Measurements from ENCODE around the gene WNT16. TPM values are rescaled to one million over a fixed set of nuclear protein-coding genes. Genes with fewer than 3 reads are reported as not detected.

The WNT16 gene
- total RNA-seq, 1 donor from 2014 or later = not detected

- intact Hi-C loops (cut with micrococcal nuclease) = no loop called here
- Histone ChIP-seq H3K27me3 (ENCODE audit: low read depth) (peaks cover 15% of the 10 kb centered on the region), H3K9me3 (replicated peaks) (no peaks in the 10 kb centered on the region), H3K4me1 (no peaks in the 10 kb centered on the region), H3K27ac (replicated peaks) (no peak overlapping the region), H3K4me3 (no peak overlapping the region), H3K36me3 (no peaks in the 10 kb centered on the region)
- no peak for DNase-seq
- TF ChIP-seq CTCF (IDR thresholded peaks at IDR 0.05; ENCODE audit: borderline replicate concordance) = no peak
These were observed 10.3 kb downstream of the WNT16 start for GRCh38 chr7:121339082-121339481.

- no peak for DNase-seq
- intact Hi-C loops (cut with micrococcal nuclease) = no loop called here
- Histone ChIP-seq H3K4me1 (no peaks in the 10 kb centered on the region), H3K27me3 (ENCODE audit: low read depth) (no peaks in the 10 kb centered on the region), H3K4me3 (no peak overlapping the region), H3K27ac (replicated peaks) (no peak overlapping the region), H3K36me3 (no peaks in the 10 kb centered on the region), H3K9me3 (replicated peaks) (no peaks in the 10 kb centered on the region)
- TF ChIP-seq CTCF (IDR thresholded peaks at IDR 0.05; ENCODE audit: borderline replicate concordance) = no peak
These were observed 13.1 kb downstream of the WNT16 start for GRCh38 chr7:121341933-121342332.

- Histone ChIP-seq H3K27ac (replicated peaks) (no peak overlapping the region), H3K36me3 (no peaks in the 10 kb centered on the region), H3K4me1 (no peaks in the 10 kb centered on the region), H3K4me3 (no peak overlapping the region), H3K9me3 (replicated peaks) (no peaks in the 10 kb centered on the region), H3K27me3 (ENCODE audit: low read depth) (no peaks in the 10 kb centered on the region)
- intact Hi-C loops (cut with micrococcal nuclease) = no loop called here
- TF ChIP-seq CTCF (IDR thresholded peaks at IDR 0.05; ENCODE audit: borderline replicate concordance) = no peak
- no peak for DNase-seq
These were observed 13.8 kb downstream of the WNT16 start for GRCh38 chr7:121342631-121343030.

- DNase-seq = no peak
- no peak overlapping the region for H3K27ac ChIP-seq (replicated peaks)
- H3K27me3 ChIP-seq (ENCODE audit: low read depth) = no peaks in the 10 kb centered on the region
- no peaks in the 10 kb centered on the region for H3K9me3 ChIP-seq (replicated peaks)
- no peaks in the 10 kb centered on the region for H3K4me1 ChIP-seq
- TF ChIP-seq CTCF (IDR thresholded peaks at IDR 0.05; ENCODE audit: borderline replicate concordance) = no peak
- intact Hi-C loops (cut with micrococcal nuclease) = no loop called here
- H3K4me3 ChIP-seq = no peak overlapping the region
- H3K36me3 ChIP-seq = no peaks in the 10 kb centered on the region
These were observed 14.5 kb downstream of the WNT16 start for GRCh38 chr7:121343302-121343701.

- intact Hi-C loops (cut with micrococcal nuclease) = no loop called here
- no peak overlapping the region for H3K4me3 ChIP-seq
- H3K36me3 ChIP-seq = no peaks in the 10 kb centered on the region
- no peak for DNase-seq
- no peaks in the 10 kb centered on the region for H3K9me3 ChIP-seq (replicated peaks)
- H3K27ac ChIP-seq (replicated peaks) = no peak overlapping the region
- H3K27me3 ChIP-seq (ENCODE audit: low read depth) = no peaks in the 10 kb centered on the region
- H3K4me1 ChIP-seq = no peaks in the 10 kb centered on the region
- TF ChIP-seq CTCF (IDR thresholded peaks at IDR 0.05; ENCODE audit: borderline replicate concordance) = no peak
These were observed 15.3 kb downstream of the WNT16 start for GRCh38 chr7:121344093-121344492.

GRCh38 chr7:121344497-121344896 lies 15.7 kb downstream of the WNT16 start:
- H3K4me3 ChIP-seq = no peak overlapping the region
- no peak for TF ChIP-seq CTCF (IDR thresholded peaks at IDR 0.05; ENCODE audit: borderline replicate concordance)
- intact Hi-C loops (cut with micrococcal nuclease) = no loop called here
- DNase-seq = no peak
- H3K27me3 ChIP-seq (ENCODE audit: low read depth) = no peaks in the 10 kb centered on the region
- H3K9me3 ChIP-seq (replicated peaks) = no peaks in the 10 kb centered on the region
- no peaks in the 10 kb centered on the region for H3K4me1 ChIP-seq
- H3K27ac ChIP-seq (replicated peaks) = no peak overlapping the region
- H3K36me3 ChIP-seq = no peaks in the 10 kb centered on the region
